GM12878 (cell line): ENCODE measurements around the gene ICE1. TPM values are rescaled to one million over a fixed set of nuclear protein-coding genes. Genes with fewer than 3 reads are reported as not detected.

Experiments used
- ATAC-seq: fragments of 200-7000 bp; cut with Tn5 transposase; 3 replicates; pipeline ENCODE4 v1.9.1; 2020; ENCODE audit warnings: mild to moderate bottlenecking, moderate library complexity
- BruUV-seq: library from RNA; stranded (reverse); fragments of 400-500 nt; replicated peaks from 2 replicates; lab custom pipeline; 2021; lab: Mats Ljungman, UMichigan
- CTCF ChIA-PET: fragments of 300-600 bp; sonication (Branson Sonifier 250); formaldehyde crosslinking; extraction: SDS; loops from one replicate; lab custom pipeline; 2021; ENCODE audit warnings: inconsistent platforms; lab: Yijun Ruan, JAX
- POLR2A ChIA-PET: fragments of 350-600 bp; formaldehyde crosslinking; extraction: SDS; loops from one replicate; lab custom pipeline; 2021; ENCODE audit warnings: inconsistent platforms; lab: Charles Lee
- RAD21 ChIA-PET: fragments of 300-600 bp; sonication (Branson Sonifier 250); formaldehyde crosslinking; loops from one replicate; lab custom pipeline; 2023; ENCODE audit warnings: antibody characterized with exemption; ENCODE audit not compliant: unreplicated experiment; lab: Charles Lee
- SMC1A ChIA-PET: fragments of 300-600 bp; sonication (Branson Sonifier 250); formaldehyde crosslinking; loops from one replicate; lab custom pipeline; 2023; ENCODE audit not compliant: unreplicated experiment, uncharacterized antibody; lab: Charles Lee
- DNase-seq: peaks from one replicate; pipeline ENCODE4 v3.0.0-alpha.2; 2011; ENCODE audit warnings: low read depth, low spot score
- FAIRE-seq: peaks from 3 replicates; lab custom pipeline; 2011; peaks lifted over from hg19 to GRCh38; lab: Jason Lieb, UNC
- H2AFZ ChIP-seq: 2 replicates; pipeline ENCODE4 v1.6.0; 2011; ENCODE audit warnings: low read depth, low read length, control low read depth; ENCODE audit not compliant: control insufficient read depth
- H3K27ac ChIP-seq: 2 replicates; pipeline ENCODE4 v1.5.1; 2011; ENCODE audit warnings: control low read depth; ENCODE audit not compliant: control insufficient read depth, insufficient read depth
- H3K27me3 ChIP-seq, 2 experiments: replicated peaks in 1 of 2; 2 replicates each; pipeline versions ENCODE4 v1.6.0 to v1.6.1; 2011; ENCODE audit warnings: low read length in 1 of 2; ENCODE audit not compliant: control insufficient read depth in 2 of 2, insufficient read depth in 2 of 2
- H3K36me3 ChIP-seq, 2 experiments: 2 replicates each; pipeline ENCODE4 v1.5.1; 2011; ENCODE audit warnings: low read length in 1 of 2; ENCODE audit not compliant: control insufficient read depth in 2 of 2, insufficient read depth in 2 of 2
- H3K4me1 ChIP-seq: 2 replicates; pipeline ENCODE4 v1.6.1; 2011; ENCODE audit warnings: mild to moderate bottlenecking, low read length, moderate library complexity, mixed read lengths; ENCODE audit not compliant: control insufficient read depth, insufficient read depth
- H3K4me2 ChIP-seq: 2 replicates; pipeline ENCODE4 v1.6.0; 2011; ENCODE audit warnings: control low read depth; ENCODE audit not compliant: control insufficient read depth, insufficient read depth
- H3K4me3 ChIP-seq: fragments of 200-600 bp; sonication (generic); 2 replicates; pipeline ENCODE4 v1.5.1; 2016
- H3K79me2 ChIP-seq: 2 replicates; pipeline ENCODE4 v1.6.0; 2011; ENCODE audit warnings: low read length; ENCODE audit not compliant: control insufficient read depth, insufficient read depth
- H3K9ac ChIP-seq: 2 replicates; pipeline ENCODE4 v1.8.0; 2011; ENCODE audit warnings: low read length, control low read depth, mixed read lengths; ENCODE audit not compliant: control insufficient read depth, insufficient read depth
- H3K9me3 ChIP-seq: replicated peaks from 3 replicates; pipeline ENCODE4 v1.5.1; 2011; ENCODE audit warnings: mild to moderate bottlenecking, low read length; ENCODE audit not compliant: control insufficient read depth, insufficient read depth
- H4K20me1 ChIP-seq: 2 replicates; pipeline ENCODE4 v1.6.0; 2011; ENCODE audit not compliant: control insufficient read depth, insufficient read depth
- POLR2AphosphoS5 ChIP-seq: IDR thresholded peaks from 2 replicates; pipeline ENCODE4 v1.6.1; 2011; ENCODE audit warnings: mild to moderate bottlenecking, low read length, inconsistent platforms
- REST ChIP-seq: IDR thresholded peaks from 2 replicates; pipeline ENCODE4 v1.6.1; 2012; ENCODE audit warnings: mild to moderate bottlenecking, low read depth, low read length
- SKIL ChIP-seq: fragments of 450-650 bp; IDR thresholded peaks from 2 replicates; pipeline ENCODE4 v1.6.1; 2017; ENCODE audit warnings: mild to moderate bottlenecking, low read depth, inconsistent platforms; ENCODE audit not compliant: poor library complexity, severe bottlenecking
- ZBTB11 ChIP-seq: fragments of 450-650 bp; formaldehyde crosslinking; IDR thresholded peaks from 2 replicates; pipeline ENCODE4 v1.5.0; 2022; ENCODE audit warnings: mild to moderate bottlenecking, missing genetic modification characterization
- WGBS: methylation state at CpG from one replicate; pipeline ENCODE4 v1.1.6; 2016; ENCODE audit warnings: low lambda C conversion rate; ENCODE audit not compliant: insufficient replicate concordance, insufficient coverage; ENCODE audit errors: missing lambda C conversion rate; 5-methylcytosine and 5-hydroxymethylcytosine counted together
- in situ Hi-C: fragments of 300-500 bp; cut with MboI; formaldehyde crosslinking; loops from 9 replicates; pipeline ENCODE4 v1.14.3; 2018; ENCODE audit warnings: mixed read lengths
- intact Hi-C: fragments of 100-400 bp; cut with micrococcal nuclease; formaldehyde crosslinking; loops from one replicate; pipeline ENCODE4 v1.14.2; 2022; ENCODE audit not compliant: unreplicated experiment
- polyA plus RNA-seq, 11 experiments: library from polyadenylated mRNA; depleted of rRNA in 4 of 11; unstranded in 6 of 11; stranded (reverse) in 5 of 11; fragments of >200 nt; fragmentation: Nextera tagmentation in 4 of 11; fragmentation: Illumina TruSeq in 1 of 11; extraction: Ambion mirVana in 4 of 11; extraction: Trizol in 1 of 11; gene quantifications; 1 replicate in 1 of 11; 2 replicates in 10 of 11; pipeline versions ENCODE4 v1.2.1 to v1.2.3, GENCODE V29; 2011 to 2016; ENCODE audit warnings: inconsistent platforms in 2 of 11, missing spikeins in 2 of 11, low read depth in 1 of 11
- total RNA-seq, 4 experiments: library from RNA; depleted of rRNA in 3 of 4; stranded (reverse); fragments of >200 nt in 3 of 4; fragmentation: Illumina TruSeq in 1 of 4; extraction: Trizol in 1 of 4; gene quantifications; 2 replicates each; pipeline versions ENCODE4 v1.2.1 to v1.2.3, GENCODE V29; 2013 to 2021

The ICE1 gene
- total and polyA plus RNA-seq, 10 of the 15 experiments (the other 5 are each of a cell fraction or from before 2014, with no cell fraction given): 3.8 to 31.4 (median 18.9) TPM

- H3K9me3 ChIP-seq: no peaks in the 10 kb centered on the region
- ChIA-PET POLR2A (no interaction called here), SMC1A (interaction anchor here (1.0 to 1.5 kb wide), 2 partner anchors 15 to 151 kb away, joined by 3 read pairs; no protein-coding TSS in a partner anchor), CTCF (no interaction called here), RAD21 (no interaction called here)
- DNase-seq (no peak), ATAC-seq (no peak), FAIRE-seq (no peak)
- H3K36me3 ChIP-seq: no peaks in the 10 kb centered on the region
- WGBS: 57% methylated on average over 11 of the region's 11 CpGs
- no peaks in the 10 kb centered on the region for H3K4me1 ChIP-seq
- in situ Hi-C loops: no loop called here
- no peaks in the 10 kb centered on the region for H3K27me3 ChIP-seq
- no peaks in the 10 kb centered on the region for H4K20me1 ChIP-seq
- no peak for TF ChIP-seq REST
- H3K9ac ChIP-seq: no peak overlapping the region
- intact Hi-C loops: no loop called here
- H3K79me2 ChIP-seq: no peaks in the 10 kb centered on the region
- BruUV-seq: no TSS peak
- no peak overlapping the region for H2AFZ ChIP-seq
- no peak overlapping the region for H3K27ac ChIP-seq
- no peak overlapping the region for H3K4me2 ChIP-seq
- H3K4me3 ChIP-seq: no peak overlapping the region
Observed at GRCh38 chr5:5384660-5385330, 37.7 kb upstream of the ICE1 start.

GRCh38 chr5:5385331-5385662, 37.2 kb upstream of the ICE1 start:
- WGBS: 63% methylated on average over 8 of the region's 8 CpGs
- H3K4me1 ChIP-seq: no peaks in the 10 kb centered on the region
- no peaks in the 10 kb centered on the region for H3K36me3 ChIP-seq
- RAD21 ChIA-PET: no interaction called here
- H3K27me3 ChIP-seq: no peaks in the 10 kb centered on the region
- in situ Hi-C loops: no loop called here
- FAIRE-seq (no peak), DNase-seq (no peak), ATAC-seq (no peak)
- H2AFZ ChIP-seq: no peak overlapping the region
- no peak overlapping the region for H3K4me3 ChIP-seq
- POLR2A ChIA-PET: no interaction called here
- H4K20me1 ChIP-seq: no peaks in the 10 kb centered on the region
- CTCF ChIA-PET: no interaction called here
- no peak overlapping the region for H3K9ac ChIP-seq
- SMC1A ChIA-PET: interaction anchor here (1.0 to 1.5 kb wide), 2 partner anchors 15 to 151 kb away, joined by 3 read pairs; no protein-coding TSS in a partner anchor
- no peaks in the 10 kb centered on the region for H3K79me2 ChIP-seq
- H3K4me2 ChIP-seq: no peak overlapping the region
- BruUV-seq: no TSS peak
- no peak overlapping the region for H3K27ac ChIP-seq
- intact Hi-C loops: no loop called here
- H3K9me3 ChIP-seq: no peaks in the 10 kb centered on the region
- TF ChIP-seq POLR2AphosphoS5 (no peak), ZBTB11 (CRISPR knock-in tag) (no peak), SKIL (no peak)
